ENCODE data around the gene PKP3.

DNA sequence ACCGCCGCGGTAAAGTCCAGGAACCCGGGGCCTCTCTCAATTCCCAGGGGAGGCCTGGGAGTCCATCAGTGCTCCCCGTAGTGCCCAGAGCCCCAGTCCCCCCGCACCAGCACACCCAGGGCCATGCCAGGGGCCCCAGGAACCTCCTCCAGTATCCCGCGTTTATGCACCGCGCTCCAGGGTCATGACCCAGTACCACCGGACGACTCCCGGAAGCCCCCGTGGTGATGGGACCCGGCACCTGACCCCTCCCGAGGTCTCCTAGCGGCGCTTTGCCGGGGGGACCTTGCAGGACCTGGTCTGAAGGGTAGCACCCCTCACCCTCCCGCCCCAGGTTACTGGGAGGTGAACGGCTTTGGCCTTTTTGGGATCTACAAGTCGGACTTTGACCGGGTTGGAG lies 13.5 kb upstream of the PKP3 start:
- TF ChIP-seq, protein P1, sequence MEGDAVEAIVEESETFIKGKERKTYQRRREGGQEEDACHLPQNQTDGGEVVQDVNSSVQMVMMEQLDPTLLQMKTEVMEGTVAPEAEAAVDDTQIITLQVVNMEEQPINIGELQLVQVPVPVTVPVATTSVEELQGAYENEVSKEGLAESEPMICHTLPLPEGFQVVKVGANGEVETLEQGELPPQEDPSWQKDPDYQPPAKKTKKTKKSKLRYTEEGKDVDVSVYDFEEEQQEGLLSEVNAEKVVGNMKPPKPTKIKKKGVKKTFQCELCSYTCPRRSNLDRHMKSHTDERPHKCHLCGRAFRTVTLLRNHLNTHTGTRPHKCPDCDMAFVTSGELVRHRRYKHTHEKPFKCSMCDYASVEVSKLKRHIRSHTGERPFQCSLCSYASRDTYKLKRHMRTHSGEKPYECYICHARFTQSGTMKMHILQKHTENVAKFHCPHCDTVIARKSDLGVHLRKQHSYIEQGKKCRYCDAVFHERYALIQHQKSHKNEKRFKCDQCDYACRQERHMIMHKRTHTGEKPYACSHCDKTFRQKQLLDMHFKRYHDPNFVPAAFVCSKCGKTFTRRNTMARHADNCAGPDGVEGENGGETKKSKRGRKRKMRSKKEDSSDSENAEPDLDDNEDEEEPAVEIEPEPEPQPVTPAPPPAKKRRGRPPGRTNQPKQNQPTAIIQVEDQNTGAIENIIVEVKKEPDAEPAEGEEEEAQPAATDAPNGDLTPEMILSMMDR (IDR thresholded peaks at IDR 0.05), result no peak
- TF ChIP-seq POLR2AphosphoS5 (IDR thresholded peaks at IDR 0.05) (no peak), POLR2A (IDR thresholded peaks at IDR 0.05) (no peak), EP300 (IDR thresholded peaks at IDR 0.05) (no peak)

Measured in stomach (tissue), 4 donors.